Tibial artery (tissue), 4 donors: ENCODE data around the gene GLI3.

ENCODE experiments used
- DNase-seq, 2 donors: peaks; one replicate each; pipeline ENCODE4 v3.0.0-alpha.2; 2019
- H3K27ac ChIP-seq, 2 donors: fragments of 200-600 bp; sonication (generic) in 1 of 2; 1 replicate in 1 of 2; 2 replicates in 1 of 2; pipeline ENCODE4 v1.5.1; 2018 to 2019; ENCODE audit warnings: mild to moderate bottlenecking in 1 of 2
- H3K27me3 ChIP-seq, 2 donors: fragments of 200-600 bp; sonication (generic) in 1 of 2; one replicate each; pipeline versions ENCODE4 v1.5.1 to v1.6.0; 2016 to 2019
- H3K36me3 ChIP-seq, 3 donors: fragments of 200-600 bp; sonication (generic) in 2 of 3; one replicate each; pipeline ENCODE4 v1.5.1; 2016 to 2019; ENCODE audit warnings: mild to moderate bottlenecking in 2 of 3
- H3K4me1 ChIP-seq, 4 donors: fragments of 200-600 bp; sonication (generic) in 2 of 4; 1 replicate in 3 of 4; 2 replicates in 1 of 4; pipeline ENCODE4 v1.5.1; 2016 to 2019
- H3K4me3 ChIP-seq, 2 donors: fragments of 200-600 bp; sonication (generic) in 1 of 2; 1 replicate in 1 of 2; 2 replicates in 1 of 2; pipeline ENCODE4 v1.5.1; 2018 to 2019; ENCODE audit warnings: mild to moderate bottlenecking in 2 of 2
- H3K9me3 ChIP-seq, 3 donors: fragments of 200-600 bp; sonication (generic) in 1 of 3; one replicate each; pipeline ENCODE4 v1.5.1; 2016 to 2019
- intact Hi-C: fragments of 100-400 bp; cut with DNase I; formaldehyde crosslinking; loops from one replicate; pipeline ENCODE4 v1.15.0; 2023; ENCODE audit warnings: low total_unique reads
- TF ChIP-seq, protein P1 (sequence below), 2 experiments: fragments of 200-600 bp in 1 of 2; fragments of 450-650 bp in 1 of 2; IDR thresholded peaks; one replicate each; pipeline ENCODE4 v1.5.1; 2017 to 2019; ENCODE audit warnings: antibody characterized with exemption in 2 of 2, mild to moderate bottlenecking in 1 of 2, moderate library complexity in 1 of 2

GLI3 gene

DNA sequence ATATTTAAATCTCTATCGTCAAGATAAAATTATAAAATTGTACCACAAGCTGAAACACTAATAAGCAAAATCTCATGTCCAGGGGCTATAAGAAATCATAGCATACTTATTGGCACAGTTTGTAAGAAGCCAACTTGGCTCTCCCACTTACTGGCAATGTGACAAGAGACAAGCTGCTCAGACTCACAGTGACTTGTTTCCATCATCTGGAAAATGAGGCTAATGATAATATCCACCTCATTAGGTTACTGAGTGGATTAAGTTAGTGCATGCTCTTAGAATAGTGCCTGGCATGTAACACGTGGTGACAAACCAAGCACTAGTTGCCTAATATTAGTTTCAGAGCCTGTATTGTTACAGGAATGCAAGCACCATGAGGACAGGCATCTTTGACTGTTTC is 234.4 kb downstream of the GLI3 start:
- intact Hi-C loops: no loop called here
- peaks cover 0 to 8% (median 6%) of the 10 kb centered on the region in 3 donors for H3K36me3 ChIP-seq
- H3K27ac ChIP-seq: no peak overlapping the region
- no peak overlapping the region for H3K4me3 ChIP-seq
- no peak for DNase-seq
- no peaks in the 10 kb centered on the region for H3K9me3 ChIP-seq
- TF ChIP-seq, protein P1, sequence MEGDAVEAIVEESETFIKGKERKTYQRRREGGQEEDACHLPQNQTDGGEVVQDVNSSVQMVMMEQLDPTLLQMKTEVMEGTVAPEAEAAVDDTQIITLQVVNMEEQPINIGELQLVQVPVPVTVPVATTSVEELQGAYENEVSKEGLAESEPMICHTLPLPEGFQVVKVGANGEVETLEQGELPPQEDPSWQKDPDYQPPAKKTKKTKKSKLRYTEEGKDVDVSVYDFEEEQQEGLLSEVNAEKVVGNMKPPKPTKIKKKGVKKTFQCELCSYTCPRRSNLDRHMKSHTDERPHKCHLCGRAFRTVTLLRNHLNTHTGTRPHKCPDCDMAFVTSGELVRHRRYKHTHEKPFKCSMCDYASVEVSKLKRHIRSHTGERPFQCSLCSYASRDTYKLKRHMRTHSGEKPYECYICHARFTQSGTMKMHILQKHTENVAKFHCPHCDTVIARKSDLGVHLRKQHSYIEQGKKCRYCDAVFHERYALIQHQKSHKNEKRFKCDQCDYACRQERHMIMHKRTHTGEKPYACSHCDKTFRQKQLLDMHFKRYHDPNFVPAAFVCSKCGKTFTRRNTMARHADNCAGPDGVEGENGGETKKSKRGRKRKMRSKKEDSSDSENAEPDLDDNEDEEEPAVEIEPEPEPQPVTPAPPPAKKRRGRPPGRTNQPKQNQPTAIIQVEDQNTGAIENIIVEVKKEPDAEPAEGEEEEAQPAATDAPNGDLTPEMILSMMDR (IDR thresholded peaks at IDR 0.05): no peak
- no peaks in the 10 kb centered on the region for H3K27me3 ChIP-seq
- no peaks in the 10 kb centered on the region for H3K4me1 ChIP-seq

DNA sequence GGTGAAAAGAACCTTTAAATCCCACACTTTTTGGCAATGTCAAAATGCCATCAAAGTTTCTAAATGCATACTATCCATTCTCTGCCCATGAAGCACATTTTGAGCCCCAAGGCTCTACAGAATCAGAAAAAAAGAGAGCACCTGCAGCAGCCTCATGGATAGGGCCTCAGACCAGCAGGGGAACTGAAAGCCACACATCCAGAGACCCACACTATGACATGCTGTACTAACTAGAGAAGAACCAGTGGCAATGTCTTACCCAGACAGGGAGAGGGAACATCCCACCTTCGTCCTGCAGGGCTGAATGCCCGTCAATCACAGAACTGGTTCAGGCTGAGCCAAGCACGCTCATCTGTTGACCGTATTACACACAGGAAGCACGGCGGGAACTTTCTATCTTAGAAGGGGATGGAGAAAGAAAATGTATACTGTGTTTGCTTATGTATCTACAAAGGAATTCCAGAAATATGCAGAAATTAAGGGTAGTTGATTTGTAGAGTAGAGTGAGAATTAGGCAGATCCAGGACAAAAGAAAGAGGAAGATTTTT is 237.2 kb downstream of the GLI3 start:
- no peaks in the 10 kb centered on the region for H3K27me3 ChIP-seq
- TF ChIP-seq, protein P1 (IDR thresholded peaks at IDR 0.05): no peak

DNA sequence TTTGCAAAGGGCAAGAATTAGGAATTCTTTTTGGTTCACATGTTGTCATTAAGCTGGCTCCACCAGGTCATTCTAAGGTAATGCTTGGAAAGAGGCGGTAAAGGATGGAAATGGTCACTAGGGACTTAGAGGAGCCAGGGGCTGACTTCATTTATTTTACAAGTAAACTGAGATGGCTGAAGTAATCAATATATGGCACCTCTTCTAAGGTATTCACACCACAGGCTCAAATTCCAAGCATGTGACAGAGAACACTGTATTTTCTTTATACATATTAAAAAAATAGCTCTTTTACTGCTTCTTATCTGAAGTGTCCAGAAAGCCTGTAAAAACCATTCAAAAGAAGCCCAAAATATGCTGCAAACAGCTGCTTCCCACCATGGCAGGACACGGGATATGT is 239.0 kb downstream of the GLI3 start:
- Histone ChIP-seq H3K4me3 (no peak overlapping the region), H3K9me3 (no peaks in the 10 kb centered on the region), H3K27ac (no peak overlapping the region), H3K4me1 (peaks cover 0 to 17% (median 0%) of the 10 kb centered on the region in 4 donors), H3K36me3 (peaks cover 0 to 8% (median 0%) of the 10 kb centered on the region in 3 donors), H3K27me3 (no peaks in the 10 kb centered on the region)
- DNase-seq: no peak
- TF ChIP-seq, protein P1 (IDR thresholded peaks at IDR 0.05): no peak
- intact Hi-C loops: no loop called here

More for the DNA sequence above, 237.2 kb downstream of the GLI3 start:
- no peak for DNase-seq
- Histone ChIP-seq H3K4me3 (no peak overlapping the region), H3K27ac (no peak overlapping the region), H3K9me3 (no peaks in the 10 kb centered on the region), H3K36me3 (peaks cover 0 to 8% (median 0%) of the 10 kb centered on the region in 3 donors), H3K4me1 (peaks cover 0 to 11% (median 0%) of the 10 kb centered on the region in 4 donors)
- intact Hi-C loops: no loop called here

DNA sequence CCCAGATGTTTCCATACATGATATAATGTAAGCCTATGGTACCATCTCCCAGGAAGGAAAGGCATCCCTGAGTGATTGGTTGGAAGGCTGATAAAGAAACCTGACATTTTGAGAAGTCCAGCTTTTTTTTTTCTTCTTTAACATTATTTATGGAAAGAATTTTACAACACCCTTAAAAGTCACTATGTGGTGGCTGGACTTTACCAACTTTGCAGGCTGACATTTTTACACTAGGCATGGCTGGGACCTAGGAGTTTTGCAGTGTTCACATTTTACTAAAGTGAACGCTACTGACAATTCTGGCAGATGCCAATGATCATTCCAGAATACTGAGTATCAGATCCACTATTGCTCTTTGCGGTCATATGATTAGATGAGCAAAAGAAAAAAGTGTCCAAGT is 239.9 kb downstream of the GLI3 start:
- intact Hi-C loops: no loop called here
- no peak for DNase-seq
- Histone ChIP-seq H3K9me3 (no peaks in the 10 kb centered on the region), H3K27ac (no peak overlapping the region), H3K27me3 (no peaks in the 10 kb centered on the region), H3K36me3 (peaks cover 0 to 8% (median 0%) of the 10 kb centered on the region in 3 donors), H3K4me3 (no peak overlapping the region), H3K4me1 (peaks cover 0 to 17% (median 0%) of the 10 kb centered on the region in 4 donors)
- TF ChIP-seq, protein P1 (IDR thresholded peaks at IDR 0.05): no peak

DNA sequence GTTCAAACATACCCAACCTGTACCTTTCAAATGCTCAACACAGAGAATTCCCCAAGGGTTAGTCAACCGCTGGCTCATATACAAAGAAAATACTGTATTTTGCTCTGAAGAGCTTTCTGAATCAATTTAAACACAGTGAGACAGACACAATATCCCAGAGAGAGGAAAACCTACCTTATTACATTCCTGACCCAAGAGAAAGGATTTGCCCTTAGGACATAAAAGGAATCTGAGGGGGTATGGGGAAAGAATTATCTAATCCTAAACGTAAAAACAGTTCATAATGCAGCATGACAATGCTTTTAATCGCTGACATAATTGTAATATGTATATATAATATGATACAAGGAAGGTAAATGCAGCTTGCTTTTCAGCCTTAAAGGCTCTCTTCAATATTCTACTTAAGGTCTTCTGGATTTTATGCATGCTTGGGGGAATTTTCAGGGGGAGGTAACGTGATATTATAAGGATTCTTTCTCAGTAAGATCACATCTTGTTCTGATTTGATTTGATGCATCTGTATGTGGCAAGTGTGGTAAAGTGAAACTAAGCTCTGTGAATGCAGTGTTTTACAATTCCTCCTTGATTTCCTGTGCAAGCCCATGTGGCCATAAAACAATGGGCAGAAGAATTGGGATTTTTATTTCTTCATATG is 240.5 kb downstream of the GLI3 start:
- intact Hi-C loops: no loop called here
- Histone ChIP-seq H3K4me1 (peaks cover 0 to 17% (median 0%) of the 10 kb centered on the region in 4 donors), H3K27ac (no peak overlapping the region), H3K27me3 (no peaks in the 10 kb centered on the region), H3K36me3 (peaks cover 0 to 8% (median 0%) of the 10 kb centered on the region in 3 donors), H3K4me3 (no peak overlapping the region), H3K9me3 (no peaks in the 10 kb centered on the region)
- no peak for DNase-seq
- TF ChIP-seq, protein P1 (IDR thresholded peaks at IDR 0.05): no peak
